HepG2 (cell line): ENCODE data around the gene SESN1. TPM values are rescaled to one million over a fixed set of nuclear protein-coding genes. Genes with fewer than 3 reads are reported as not detected.

ENCODE experiments used
- ARNT ChIP-seq: fragments of 450-650 bp; IDR thresholded peaks from 2 replicates; pipeline ENCODE4 v1.6.1; 2017
- ATM ChIP-seq: fragments of 450-650 bp; IDR thresholded peaks from 2 replicates; pipeline ENCODE4 v1.7.1; 2017; ENCODE audit warnings: mild to moderate bottlenecking, borderline replicate concordance
- BCL6 ChIP-seq: IDR thresholded peaks from 2 replicates; pipeline ENCODE4 v1.6.1; 2016; ENCODE audit warnings: missing genetic modification reagents, missing compliant biosample characterization
- CHCHD3 ChIP-seq: sonication (generic); formaldehyde crosslinking; IDR thresholded peaks from 2 replicates; pipeline ENCODE4 v1.8.0; 2022; ENCODE audit warnings: mild to moderate bottlenecking, missing genetic modification reagents, moderate library complexity
- IKZF1 ChIP-seq: fragments of 450-650 bp; IDR thresholded peaks from 2 replicates; pipeline ENCODE4 v1.7.1; 2016
- MIER2 ChIP-seq: IDR thresholded peaks from 2 replicates; pipeline ENCODE4 v1.6.1; 2016; ENCODE audit warnings: missing biosample characterization, missing genetic modification reagents
- NR2C2 ChIP-seq: sonication (generic); formaldehyde crosslinking; IDR thresholded peaks from 2 replicates; pipeline ENCODE4 v1.4.0; 2020; ENCODE audit warnings: missing genetic modification reagents, mild to moderate bottlenecking, moderate library complexity, borderline replicate concordance
- PHF21A ChIP-seq: sonication (generic); formaldehyde crosslinking; IDR thresholded peaks from 2 replicates; pipeline ENCODE4 v1.5.0; 2020; ENCODE audit warnings: mild to moderate bottlenecking, missing genetic modification reagents
- PRMT3 ChIP-seq: sonication (generic); formaldehyde crosslinking; IDR thresholded peaks from 2 replicates; pipeline ENCODE4 v1.8.1; 2022; ENCODE audit warnings: low read depth, mild to moderate bottlenecking, moderate library complexity, missing genetic modification reagents, borderline replicate concordance
- RFX1 ChIP-seq: fragments of 450-650 bp; IDR thresholded peaks from 2 replicates; pipeline ENCODE4 v1.6.1; 2017
- RXRB ChIP-seq: IDR thresholded peaks from 2 replicates; pipeline ENCODE4 v1.6.1; 2016; ENCODE audit warnings: borderline replicate concordance, missing genetic modification reagents, missing compliant biosample characterization
- SRF ChIP-seq: IDR thresholded peaks from 2 replicates; pipeline ENCODE4 v1.6.1; 2011; ENCODE audit warnings: mild to moderate bottlenecking, low read depth, low read length, moderate library complexity
- SRSF1 ChIP-seq: fragments of 200-400 bp; formaldehyde crosslinking; optimal IDR thresholded peaks from 2 replicates; pipeline ENCODE3; 2017; ENCODE audit warnings: mild to moderate bottlenecking, low read depth, low read length, moderate library complexity
- STAG1 ChIP-seq: sonication (generic); formaldehyde crosslinking; IDR thresholded peaks from 2 replicates; pipeline ENCODE4 v1.4.0; 2020; ENCODE audit warnings: missing genetic modification reagents
- TEAD2 ChIP-seq: sonication (generic); formaldehyde crosslinking; IDR thresholded peaks from 2 replicates; pipeline ENCODE4 v1.9.0; 2021; ENCODE audit warnings: missing genetic modification reagents
- ZFP36L2 ChIP-seq: sonication (generic); formaldehyde crosslinking; IDR thresholded peaks from 2 replicates; pipeline ENCODE4 v1.4.0; 2020; ENCODE audit warnings: missing genetic modification reagents
- ZNF205 ChIP-seq: IDR thresholded peaks from 2 replicates; pipeline ENCODE4 v1.6.1; 2018; ENCODE audit warnings: missing biosample characterization, missing genetic modification reagents
- ZNF367 ChIP-seq: sonication (generic); formaldehyde crosslinking; IDR thresholded peaks from 2 replicates; pipeline ENCODE4 v1.4.0; 2020; ENCODE audit warnings: missing genetic modification reagents, borderline replicate concordance
- polyA plus RNA-seq, 8 experiments: library from polyadenylated mRNA; depleted of rRNA in 3 of 8; stranded (reverse) in 7 of 8; unstranded in 1 of 8; fragments of >200 nt; fragmentation: Illumina TruSeq in 4 of 8; extraction: Trizol in 4 of 8; gene quantifications; 2 replicates each; pipeline versions ENCODE4 v1.2.1 to v1.2.3, GENCODE V29; 2011 to 2016; ENCODE audit warnings: low read depth in 4 of 8, missing spikeins in 1 of 8, mixed read lengths in 1 of 8; ENCODE audit not compliant: insufficient read depth in 1 of 8
- total RNA-seq, 5 experiments: library from RNA; depleted of rRNA; stranded (reverse); fragments of >200 nt; fragmentation: Illumina TruSeq; extraction: Trizol; gene quantifications; 2 replicates each; pipeline ENCODE4 v1.2.3, GENCODE V29; 2016; ENCODE audit warnings: low read depth in 1 of 5
- TF ChIP-seq, protein P1 (sequence below): IDR thresholded peaks from 2 replicates; pipeline ENCODE4 v1.4.0; 2020; ENCODE audit warnings: mild to moderate bottlenecking, missing genetic modification reagents
- TF ChIP-seq, protein P2 (sequence below): fragments of 450-650 bp; IDR thresholded peaks from 2 replicates; pipeline ENCODE4 v1.6.1; 2016
- TF ChIP-seq, protein P3 (sequence below): sonication (generic); formaldehyde crosslinking; IDR thresholded peaks from 2 replicates; pipeline ENCODE4 v1.4.0; 2020; ENCODE audit warnings: mild to moderate bottlenecking, missing genetic modification reagents
- TF ChIP-seq, protein P4 (sequence below): sonication (generic); formaldehyde crosslinking; IDR thresholded peaks from 2 replicates; pipeline ENCODE4 v1.4.0; 2020; ENCODE audit warnings: missing genetic modification reagents

The SESN1 gene
- total and polyA plus RNA-seq, 2 of the 13 experiments (the other 11 are each of a cell fraction or from before 2014, with no cell fraction given) = 24.9 to 44.7 TPM

DNA sequence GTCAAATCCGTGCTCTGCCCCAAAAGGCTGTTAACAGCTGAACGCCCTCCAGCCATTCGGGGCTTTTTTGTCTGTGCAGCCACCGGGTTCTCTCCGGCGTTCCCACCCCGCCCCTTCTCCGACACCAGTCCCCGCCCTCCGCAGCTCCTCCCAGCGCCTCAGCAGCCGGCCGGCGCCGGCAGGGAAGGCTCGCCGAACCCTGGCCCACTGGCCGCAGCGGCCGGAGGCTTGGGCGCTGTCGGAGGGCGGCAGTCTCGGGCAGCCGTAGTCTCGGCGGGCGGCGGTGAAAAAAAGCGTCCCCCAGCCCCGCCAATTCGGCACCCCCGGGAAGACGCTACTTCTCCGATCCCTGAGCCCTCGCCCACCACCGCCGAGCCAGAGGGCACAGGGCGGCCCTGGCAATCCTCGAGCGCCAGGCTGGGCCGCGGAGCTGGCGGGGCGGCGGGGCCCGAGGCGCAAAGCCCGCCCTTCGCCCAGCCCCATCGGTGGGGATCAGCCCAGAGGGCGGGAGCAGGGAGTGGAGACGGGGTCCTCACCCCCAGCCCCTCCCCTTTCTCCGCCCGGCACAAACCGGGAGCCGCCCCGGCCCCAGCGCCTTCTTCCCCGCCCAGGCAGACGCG, at the start of gene SESN1 (continued):
- TF ChIP-seq MIER2 (CRISPR knock-in tag) (0 out of 2 replicates have a peak, but pooled peaks have one; percentile 13), BCL6 (CRISPR knock-in tag) (no peak), SRSF1 (no peak), ZFP36L2 (CRISPR knock-in tag) (no peak), IKZF1 (no peak), ATM (no peak), PRMT3 (no peak), STAG1 (CRISPR knock-in tag) (0 out of 2 replicates have a peak, but pooled peaks have one; percentile 13), SRF (no peak), ARNT (no peak), ZNF367 (CRISPR knock-in tag) (peak; percentile 18; the same call in 1 of the 2 replicates), CHCHD3 (CRISPR knock-in tag) (peak; percentile 85; the same call in 1 of the 2 replicates), TEAD2 (no peak), PHF21A (CRISPR knock-in tag) (no peak), RXRB (no peak; the same call in 1 of the 2 replicates), ZNF205 (CRISPR knock-in tag) (peak; percentile 61; the same call in 1 of the 2 replicates), RFX1 (no peak), NR2C2 (CRISPR knock-in tag) (no peak)
- TF ChIP-seq, protein P1, sequence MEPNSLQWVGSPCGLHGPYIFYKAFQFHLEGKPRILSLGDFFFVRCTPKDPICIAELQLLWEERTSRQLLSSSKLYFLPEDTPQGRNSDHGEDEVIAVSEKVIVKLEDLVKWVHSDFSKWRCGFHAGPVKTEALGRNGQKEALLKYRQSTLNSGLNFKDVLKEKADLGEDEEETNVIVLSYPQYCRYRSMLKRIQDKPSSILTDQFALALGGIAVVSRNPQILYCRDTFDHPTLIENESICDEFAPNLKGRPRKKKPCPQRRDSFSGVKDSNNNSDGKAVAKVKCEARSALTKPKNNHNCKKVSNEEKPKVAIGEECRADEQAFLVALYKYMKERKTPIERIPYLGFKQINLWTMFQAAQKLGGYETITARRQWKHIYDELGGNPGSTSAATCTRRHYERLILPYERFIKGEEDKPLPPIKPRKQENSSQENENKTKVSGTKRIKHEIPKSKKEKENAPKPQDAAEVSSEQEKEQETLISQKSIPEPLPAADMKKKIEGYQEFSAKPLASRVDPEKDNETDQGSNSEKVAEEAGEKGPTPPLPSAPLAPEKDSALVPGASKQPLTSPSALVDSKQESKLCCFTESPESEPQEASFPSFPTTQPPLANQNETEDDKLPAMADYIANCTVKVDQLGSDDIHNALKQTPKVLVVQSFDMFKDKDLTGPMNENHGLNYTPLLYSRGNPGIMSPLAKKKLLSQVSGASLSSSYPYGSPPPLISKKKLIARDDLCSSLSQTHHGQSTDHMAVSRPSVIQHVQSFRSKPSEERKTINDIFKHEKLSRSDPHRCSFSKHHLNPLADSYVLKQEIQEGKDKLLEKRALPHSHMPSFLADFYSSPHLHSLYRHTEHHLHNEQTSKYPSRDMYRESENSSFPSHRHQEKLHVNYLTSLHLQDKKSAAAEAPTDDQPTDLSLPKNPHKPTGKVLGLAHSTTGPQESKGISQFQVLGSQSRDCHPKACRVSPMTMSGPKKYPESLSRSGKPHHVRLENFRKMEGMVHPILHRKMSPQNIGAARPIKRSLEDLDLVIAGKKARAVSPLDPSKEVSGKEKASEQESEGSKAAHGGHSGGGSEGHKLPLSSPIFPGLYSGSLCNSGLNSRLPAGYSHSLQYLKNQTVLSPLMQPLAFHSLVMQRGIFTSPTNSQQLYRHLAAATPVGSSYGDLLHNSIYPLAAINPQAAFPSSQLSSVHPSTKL (CRISPR knock-in tag) = peak; percentile 48; the same call in 1 of the 2 replicates
- TF ChIP-seq, protein P2, sequence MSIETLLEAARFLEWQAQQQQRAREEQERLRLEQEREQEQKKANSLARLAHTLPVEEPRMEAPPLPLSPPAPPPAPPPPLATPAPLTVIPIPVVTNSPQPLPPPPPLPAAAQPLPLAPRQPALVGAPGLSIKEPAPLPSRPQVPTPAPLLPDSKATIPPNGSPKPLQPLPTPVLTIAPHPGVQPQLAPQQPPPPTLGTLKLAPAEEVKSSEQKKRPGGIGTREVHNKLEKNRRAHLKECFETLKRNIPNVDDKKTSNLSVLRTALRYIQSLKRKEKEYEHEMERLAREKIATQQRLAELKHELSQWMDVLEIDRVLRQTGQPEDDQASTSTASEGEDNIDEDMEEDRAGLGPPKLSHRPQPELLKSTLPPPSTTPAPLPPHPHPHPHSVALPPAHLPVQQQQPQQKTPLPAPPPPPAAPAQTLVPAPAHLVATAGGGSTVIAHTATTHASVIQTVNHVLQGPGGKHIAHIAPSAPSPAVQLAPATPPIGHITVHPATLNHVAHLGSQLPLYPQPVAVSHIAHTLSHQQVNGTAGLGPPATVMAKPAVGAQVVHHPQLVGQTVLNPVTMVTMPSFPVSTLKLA = no peak
- TF ChIP-seq, protein P3, sequence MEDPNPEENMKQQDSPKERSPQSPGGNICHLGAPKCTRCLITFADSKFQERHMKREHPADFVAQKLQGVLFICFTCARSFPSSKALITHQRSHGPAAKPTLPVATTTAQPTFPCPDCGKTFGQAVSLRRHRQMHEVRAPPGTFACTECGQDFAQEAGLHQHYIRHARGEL (CRISPR knock-in tag) = no peak
- TF ChIP-seq, protein P4, sequence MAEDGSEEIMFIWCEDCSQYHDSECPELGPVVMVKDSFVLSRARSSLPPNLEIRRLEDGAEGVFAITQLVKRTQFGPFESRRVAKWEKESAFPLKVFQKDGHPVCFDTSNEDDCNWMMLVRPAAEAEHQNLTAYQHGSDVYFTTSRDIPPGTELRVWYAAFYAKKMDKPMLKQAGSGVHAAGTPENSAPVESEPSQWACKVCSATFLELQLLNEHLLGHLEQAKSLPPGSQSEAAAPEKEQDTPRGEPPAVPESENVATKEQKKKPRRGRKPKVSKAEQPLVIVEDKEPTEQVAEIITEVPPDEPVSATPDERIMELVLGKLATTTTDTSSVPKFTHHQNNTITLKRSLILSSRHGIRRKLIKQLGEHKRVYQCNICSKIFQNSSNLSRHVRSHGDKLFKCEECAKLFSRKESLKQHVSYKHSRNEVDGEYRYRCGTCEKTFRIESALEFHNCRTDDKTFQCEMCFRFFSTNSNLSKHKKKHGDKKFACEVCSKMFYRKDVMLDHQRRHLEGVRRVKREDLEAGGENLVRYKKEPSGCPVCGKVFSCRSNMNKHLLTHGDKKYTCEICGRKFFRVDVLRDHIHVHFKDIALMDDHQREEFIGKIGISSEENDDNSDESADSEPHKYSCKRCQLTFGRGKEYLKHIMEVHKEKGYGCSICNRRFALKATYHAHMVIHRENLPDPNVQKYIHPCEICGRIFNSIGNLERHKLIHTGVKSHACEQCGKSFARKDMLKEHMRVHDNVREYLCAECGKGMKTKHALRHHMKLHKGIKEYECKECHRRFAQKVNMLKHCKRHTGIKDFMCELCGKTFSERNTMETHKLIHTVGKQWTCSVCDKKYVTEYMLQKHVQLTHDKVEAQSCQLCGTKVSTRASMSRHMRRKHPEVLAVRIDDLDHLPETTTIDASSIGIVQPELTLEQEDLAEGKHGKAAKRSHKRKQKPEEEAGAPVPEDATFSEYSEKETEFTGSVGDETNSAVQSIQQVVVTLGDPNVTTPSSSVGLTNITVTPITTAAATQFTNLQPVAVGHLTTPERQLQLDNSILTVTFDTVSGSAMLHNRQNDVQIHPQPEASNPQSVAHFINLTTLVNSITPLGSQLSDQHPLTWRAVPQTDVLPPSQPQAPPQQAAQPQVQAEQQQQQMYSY (CRISPR knock-in tag) = no peak
